GM23248 (cell line): ENCODE data around the gene EEF1A2. TPM values are rescaled to one million over a fixed set of nuclear protein-coding genes. Genes with fewer than 3 reads are reported as not detected.
A peak's percentile ranks its signal among the peaks of the same experiment; 100 is the strongest.

Experiments used
- DNase-seq: peaks from one replicate; pipeline ENCODE4 v3.0.0-alpha.2; 2015
- H2AFZ ChIP-seq: fragments of 200-600 bp; sonication (generic); 2 replicates; pipeline ENCODE4 v1.6.1; 2016; ENCODE audit warnings: antibody characterized with exemption
- H3F3A ChIP-seq: fragments of 200-600 bp; sonication (generic); 2 replicates; pipeline ENCODE4 v1.6.1; 2016; ENCODE audit warnings: mild to moderate bottlenecking, antibody characterized with exemption, mixed run types; ENCODE audit not compliant: insufficient read depth
- H3K27ac ChIP-seq: fragments of 200-600 bp; sonication (generic); 2 replicates; pipeline ENCODE4 v1.5.1; 2016; ENCODE audit warnings: mild to moderate bottlenecking
- H3K27me3 ChIP-seq: fragments of 200-600 bp; sonication (generic); replicated peaks from 2 replicates; pipeline ENCODE4 v1.6.1; 2016; ENCODE audit warnings: mild to moderate bottlenecking; ENCODE audit not compliant: insufficient read depth
- H3K36me3 ChIP-seq: fragments of 200-600 bp; sonication (generic); 2 replicates; pipeline ENCODE4 v1.6.1; 2016; ENCODE audit warnings: low read depth, mild to moderate bottlenecking
- H3K4me1 ChIP-seq: fragments of 200-600 bp; sonication (generic); 2 replicates; pipeline ENCODE4 v1.6.1; 2016; ENCODE audit warnings: mild to moderate bottlenecking; ENCODE audit not compliant: insufficient read depth
- H3K4me2 ChIP-seq: fragments of 200-600 bp; sonication (generic); one replicate; pipeline ENCODE4 v1.6.1; 2016; ENCODE audit warnings: mild to moderate bottlenecking; ENCODE audit not compliant: unreplicated experiment
- H3K4me3 ChIP-seq: fragments of 200-600 bp; sonication (generic); 2 replicates; pipeline ENCODE4 v1.5.1; 2016; ENCODE audit warnings: mild to moderate bottlenecking
- H3K79me2 ChIP-seq: fragments of 200-600 bp; sonication (generic); 2 replicates; pipeline ENCODE4 v1.6.1; 2016; ENCODE audit warnings: mild to moderate bottlenecking; ENCODE audit not compliant: insufficient read depth
- H3K9ac ChIP-seq: fragments of 200-600 bp; sonication (generic); 2 replicates; pipeline ENCODE4 v1.6.1; 2016; ENCODE audit warnings: mild to moderate bottlenecking
- H3K9me2 ChIP-seq: fragments of 200-600 bp; sonication (generic); 2 replicates; pipeline ENCODE4 v1.6.1; 2016; ENCODE audit warnings: mixed run types, mild to moderate bottlenecking, moderate library complexity; ENCODE audit not compliant: insufficient read depth
- H3K9me3 ChIP-seq: fragments of 200-600 bp; sonication (generic); one replicate; pipeline ENCODE4 v1.6.1; 2017; ENCODE audit warnings: low read depth
- H4K20me1 ChIP-seq: fragments of 200-600 bp; sonication (generic); 2 replicates; pipeline ENCODE4 v1.6.0; 2016; ENCODE audit not compliant: insufficient read depth
- EZH2 ChIP-seq: fragments of 200-600 bp; sonication (generic); IDR thresholded peaks from 2 replicates; pipeline ENCODE4 v1.6.1; 2018; ENCODE audit warnings: antibody characterized with exemption, mild to moderate bottlenecking; ENCODE audit not compliant: insufficient read depth, poor library complexity, severe bottlenecking
- EZH2phosphoT487 ChIP-seq: fragments of 200-600 bp; sonication (generic); IDR thresholded peaks from 2 replicates; pipeline ENCODE4 v1.6.1; 2018; ENCODE audit warnings: antibody characterized with exemption, moderate library complexity, mild to moderate bottlenecking, low read depth; ENCODE audit not compliant: insufficient read depth
- WGBS, 2 experiments: methylation state at CpG; one replicate each; pipeline ENCODE4 v1.1.6; 2015 to 2017; ENCODE audit warnings: low lambda C conversion rate in 2 of 2, low coverage in 1 of 2; ENCODE audit errors: missing lambda C conversion rate in 2 of 2; 5-methylcytosine and 5-hydroxymethylcytosine counted together
- in situ Hi-C: fragments of 300-500 bp; cut with MboI; formaldehyde crosslinking; loops from 2 replicates; pipeline ENCODE4 v1.15.0; 2020
- polyA plus RNA-seq: library from polyadenylated mRNA; unstranded; fragments of >200 nt; fragmentation: Nextera tagmentation; extraction: Ambion mirVana; gene quantifications from 2 replicates; pipeline ENCODE4 v1.2.1, GENCODE V29; 2016
- total RNA-seq: library from RNA; depleted of rRNA; stranded (reverse); fragments of >200 nt; shearing (Covaris generic); gene quantifications from 2 replicates; pipeline ENCODE4 v1.2.3, GENCODE V29; 2014

EEF1A2 gene
- total and polyA plus RNA-seq, 2 experiments from 2014 or later = 0.43 TPM; not detected in 1

DNA sequence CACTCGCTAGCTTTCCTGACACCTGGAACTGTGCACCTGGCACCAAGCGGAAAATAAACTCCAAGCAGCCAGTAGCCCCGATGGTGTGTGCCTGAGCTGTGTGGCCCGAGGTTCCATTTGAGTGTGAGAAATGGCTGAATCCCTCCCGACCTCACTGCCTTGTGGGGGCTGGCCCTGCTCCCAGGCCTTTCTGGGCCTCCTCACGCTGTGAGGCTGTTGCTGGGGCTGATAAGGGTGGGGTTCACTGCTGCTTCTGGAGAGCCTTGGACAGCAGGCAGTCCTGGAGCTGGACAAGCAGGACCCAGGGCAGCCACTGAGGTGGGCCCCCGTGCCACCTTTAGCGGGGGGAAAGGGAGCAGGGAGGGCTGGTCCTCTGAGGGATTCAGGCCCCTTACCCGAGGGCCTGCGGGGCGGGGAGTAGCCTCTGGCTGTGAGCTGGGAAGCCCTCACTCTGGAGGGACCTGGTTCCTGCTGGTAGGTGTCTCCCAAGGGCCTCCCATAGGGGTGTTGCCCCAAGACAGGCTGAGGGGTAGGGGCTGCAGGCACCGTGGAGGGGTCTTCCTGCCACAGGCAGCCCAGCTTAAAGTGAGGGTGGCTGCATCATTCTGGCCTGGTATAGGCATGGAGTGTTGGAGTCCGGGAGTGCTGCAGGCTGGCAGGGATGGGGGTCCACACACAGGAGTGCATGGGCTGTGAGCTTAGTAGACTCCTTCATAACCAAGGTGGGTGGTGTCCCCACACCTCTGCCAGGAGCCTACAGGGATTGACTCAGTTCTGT lies 23.4 kb upstream of the EEF1A2 start:
- Histone ChIP-seq H3K27me3 (no peaks in the 10 kb centered on the region), H3K9me3 (no peaks in the 10 kb centered on the region), H4K20me1 (peaks cover 4% of the 10 kb centered on the region; the same call in 1 of the 2 replicates), H2AFZ (no peak overlapping the region), H3K4me1 (0 out of 2 replicates have a peak, but pooled peaks cover 2% of the 10 kb centered on the region), H3F3A (peaks cover 36% of the 10 kb centered on the region), H3K9me2 (no peaks in the 10 kb centered on the region), H3K79me2 (peaks cover 8% of the 10 kb centered on the region), H3K9ac (peak overlapping the region; percentile 95; the same call in 1 of the 2 replicates), H3K4me3 (peak overlapping the region; percentile 83), H3K27ac (no peak overlapping the region), H3K4me2 (peak overlapping the region; percentile 78), H3K36me3 (0 out of 2 replicates have a peak, but pooled peaks cover 4% of the 10 kb centered on the region)
- no peak for DNase-seq
- WGBS, 2 experiments = 67 to 71% methylated on average over 13 of the region's 13 CpGs
- in situ Hi-C loops = no loop called here
- no peak for TF ChIP-seq EZH2
- TF ChIP-seq EZH2phosphoT487 = no peak

DNA sequence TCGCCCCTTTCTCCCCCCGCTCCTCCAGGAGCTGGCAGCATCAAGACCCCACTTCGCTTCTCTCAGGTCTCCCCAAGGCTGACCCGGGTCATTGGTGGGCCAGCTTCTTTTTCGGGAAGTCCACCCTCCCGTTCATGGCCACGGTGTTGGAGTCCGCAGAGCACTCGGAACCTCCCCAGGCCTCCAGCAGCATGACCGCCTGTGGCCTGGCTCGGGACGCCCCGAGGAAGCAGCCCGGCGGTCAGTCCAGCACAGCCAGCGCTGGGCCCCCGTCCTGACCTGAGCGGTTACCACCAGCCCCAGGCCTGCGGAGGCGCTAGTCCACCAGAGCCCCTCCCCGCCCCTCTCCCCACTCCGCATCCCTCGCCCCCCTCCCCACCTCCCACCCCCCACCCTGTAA lies 22.7 kb upstream of the EEF1A2 start:
- Histone ChIP-seq H3F3A (peaks cover 30% of the 10 kb centered on the region), H2AFZ (no peak overlapping the region), H4K20me1 (peaks cover 4% of the 10 kb centered on the region; the same call in 1 of the 2 replicates), H3K4me2 (peak overlapping the region; percentile 65), H3K9me3 (no peaks in the 10 kb centered on the region), H3K27me3 (no peaks in the 10 kb centered on the region), H3K9me2 (no peaks in the 10 kb centered on the region), H3K36me3 (0 out of 2 replicates have a peak, but pooled peaks cover 4% of the 10 kb centered on the region), H3K27ac (no peak overlapping the region), H3K4me3 (peak overlapping the region; percentile 83), H3K79me2 (peaks cover 8% of the 10 kb centered on the region), H3K4me1 (0 out of 2 replicates have a peak, but pooled peaks cover 2% of the 10 kb centered on the region), H3K9ac (peak overlapping the region; percentile 95)
- 38 to 41% methylated on average over 16 to 22 of the region's 23 CpGs for WGBS, 2 experiments
- no peak for TF ChIP-seq EZH2phosphoT487
- no peak for TF ChIP-seq EZH2
- in situ Hi-C loops = no loop called here
- peak; percentile 35 for DNase-seq

DNA sequence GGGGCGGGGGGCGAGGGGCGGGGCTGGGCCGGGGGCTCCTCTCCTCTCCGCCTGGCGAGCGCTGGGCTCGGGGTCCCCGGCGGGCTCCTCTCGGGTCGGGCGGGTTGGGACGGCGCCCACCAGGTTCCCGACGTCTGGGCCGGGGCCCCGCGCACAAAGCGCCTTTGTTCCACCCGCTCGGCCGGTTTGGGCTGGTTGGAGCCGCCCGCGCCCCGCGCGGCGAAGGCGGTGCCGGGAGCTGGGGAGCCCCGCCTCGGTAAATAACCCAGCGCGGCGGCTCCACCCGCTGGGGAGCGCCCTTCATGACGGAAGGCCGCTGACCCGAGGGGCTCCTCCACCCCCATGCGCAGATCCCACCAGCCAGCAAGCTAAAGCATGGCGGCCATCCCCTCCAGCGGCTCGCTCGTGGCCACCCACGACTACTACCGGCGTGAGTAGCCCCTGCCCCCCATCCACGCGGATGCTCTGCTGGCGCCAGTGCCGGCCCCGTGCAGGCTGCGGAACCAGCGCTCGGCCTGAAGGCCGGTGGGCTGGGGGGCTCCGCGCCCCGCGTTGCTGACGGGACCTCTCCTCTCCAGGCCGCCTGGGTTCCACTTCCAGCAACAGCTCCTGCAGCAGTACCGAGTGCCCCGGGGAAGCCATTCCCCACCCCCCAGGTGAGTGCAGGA lies 22.2 kb upstream of the EEF1A2 start:
- peak overlapping the region; percentile 75 for H3K27ac ChIP-seq
- no peaks in the 10 kb centered on the region for H3K27me3 ChIP-seq
- TF ChIP-seq EZH2 (no peak), EZH2phosphoT487 (no peak)
- H3K4me2 ChIP-seq = peak overlapping the region; percentile 65
- peaks cover 24% of the 10 kb centered on the region for H3F3A ChIP-seq
- no peak overlapping the region for H2AFZ ChIP-seq
- H3K79me2 ChIP-seq = peaks cover 8% of the 10 kb centered on the region
- peak; percentile 91 for DNase-seq
- H3K4me3 ChIP-seq = peak overlapping the region; percentile 83
- no peaks in the 10 kb centered on the region for H3K9me2 ChIP-seq
- peak overlapping the region; percentile 95 for H3K9ac ChIP-seq
- H3K9me3 ChIP-seq = no peaks in the 10 kb centered on the region
- in situ Hi-C loops = no loop called here
- peaks cover 4% of the 10 kb centered on the region; the same call in 1 of the 2 replicates for H4K20me1 ChIP-seq
- 0 out of 2 replicates have a peak, but pooled peaks cover 2% of the 10 kb centered on the region for H3K4me1 ChIP-seq
- WGBS, 2 experiments = 1% methylated on average over 21 to 37 of the region's 68 CpGs
- 0 out of 2 replicates have a peak, but pooled peaks cover 4% of the 10 kb centered on the region for H3K36me3 ChIP-seq

DNA sequence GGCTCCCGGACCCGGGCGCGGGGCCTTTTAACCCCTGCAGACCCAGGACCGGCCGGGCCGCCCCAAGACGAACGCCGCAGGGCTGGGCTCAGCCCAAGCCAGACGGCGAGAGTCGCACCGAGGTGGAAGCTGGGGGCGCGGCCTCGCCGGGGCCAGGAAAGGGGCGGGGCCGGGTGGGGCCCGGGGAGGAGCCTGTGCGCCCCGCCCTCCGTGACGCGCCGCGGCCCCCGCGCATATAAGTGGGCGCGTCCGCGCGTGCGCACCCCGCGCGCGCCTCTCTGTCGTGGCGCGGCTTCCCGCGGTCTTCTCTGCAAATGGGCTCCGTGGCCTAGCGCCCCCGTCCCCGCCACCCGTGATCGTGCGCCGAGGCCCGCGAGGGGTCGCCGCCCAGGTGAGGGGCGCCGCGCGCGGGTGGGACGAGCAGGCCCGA lies 21.6 kb upstream of the EEF1A2 start, which contains the start of gene PPDPF:
Gene PPDPF (plus strand): TSS at position 262 of the 430 bp plus-strand sequence. CDS start 544 bp downstream, outside the sequence.
- Histone ChIP-seq H3K36me3 (0 out of 2 replicates have a peak, but pooled peaks cover 4% of the 10 kb centered on the region), H3K27me3 (no peaks in the 10 kb centered on the region), H3K4me2 (peak within 1 kb of the TSS; percentile 79), H3K9me2 (no peaks in the 10 kb centered on the region), H3K4me1 (0 out of 2 replicates have a peak, but pooled peaks cover 2% of the 10 kb centered on the region), H3K27ac (peak within 1 kb of the TSS; percentile 75), H3K79me2 (peaks cover 8% of the 10 kb centered on the region), H3K4me3 (peak within 1 kb of the TSS; percentile 83), H3F3A (peaks cover 20% of the 10 kb centered on the region), H2AFZ (peak within 1 kb of the TSS; percentile 85), H3K9me3 (no peaks in the 10 kb centered on the region), H4K20me1 (peaks cover 4% of the 10 kb centered on the region; the same call in 1 of the 2 replicates), H3K9ac (peak within 1 kb of the TSS; percentile 95)
- 0 to 4% methylated on average over 11 to 30 of the region's 64 CpGs for WGBS, 2 experiments
- TF ChIP-seq EZH2phosphoT487 (no peak), EZH2 (no peak)
- peak; percentile 91 for DNase-seq
- in situ Hi-C loops = no loop called here
